ENCODE data around the gene RPL32. TPM values are rescaled to one million over a fixed set of nuclear protein-coding genes. Genes with fewer than 3 reads are reported as not detected.

Gene RPL32
- polyA plus RNA-seq, 1 donor from 2014 or later = 1,160 TPM

- no peak overlapping the region for H3K9ac ChIP-seq (ENCODE audit: low read length)
- no peaks in the 10 kb centered on the region for H4K20me1 ChIP-seq (ENCODE audit: insufficient read depth)
- H3K4me2 ChIP-seq (ENCODE audit: low read length) = no peak overlapping the region
- H3F3A ChIP-seq (ENCODE audit: insufficient read depth, low read length, poor library complexity, severe bottlenecking) = no peaks in the 10 kb centered on the region
- no peaks in the 10 kb centered on the region for H3K27me3 ChIP-seq (ENCODE audit: insufficient read depth, low read depth, low read length)
- no peaks in the 10 kb centered on the region for H3K9me3 ChIP-seq (ENCODE audit: low read length)
- H3K36me3 ChIP-seq (ENCODE audit: insufficient read depth, low read length) = no peaks in the 10 kb centered on the region
- no peak for TF ChIP-seq MXI1 (conservative IDR thresholded peaks at IDR 0.05; ENCODE audit: poor library complexity, severe bottlenecking)
- TF ChIP-seq TAF1 (IDR thresholded peaks at IDR 0.05; ENCODE audit: low read depth) = no peak
- no peak for TF ChIP-seq EZH2 (IDR thresholded peaks at IDR 0.05; ENCODE audit: borderline replicate concordance, insufficient read depth, low read length, poor library complexity, severe bottlenecking)
- no peak for TF ChIP-seq EP300 (conservative IDR thresholded peaks at IDR 0.05; ENCODE audit: poor library complexity, severe bottlenecking)
- no peak for TF ChIP-seq RAD21 (conservative IDR thresholded peaks at IDR 0.05)
- H3K4me3 ChIP-seq (ENCODE audit: low read length) = no peak overlapping the region
- no peaks in the 10 kb centered on the region for H3K9me2 ChIP-seq (ENCODE audit: insufficient read depth, low read length)
- no peak overlapping the region for H2AFZ ChIP-seq (ENCODE audit: low read depth, low read length)
- no peak overlapping the region for H3K27ac ChIP-seq (ENCODE audit: low read length)
- peaks cover 6% of the 10 kb centered on the region for H3K79me2 ChIP-seq (replicated peaks; ENCODE audit: insufficient read depth, low read length)
Measured at GRCh38 chr3:12832350-12833221, 8.8 kb downstream of the RPL32 start.

DNA sequence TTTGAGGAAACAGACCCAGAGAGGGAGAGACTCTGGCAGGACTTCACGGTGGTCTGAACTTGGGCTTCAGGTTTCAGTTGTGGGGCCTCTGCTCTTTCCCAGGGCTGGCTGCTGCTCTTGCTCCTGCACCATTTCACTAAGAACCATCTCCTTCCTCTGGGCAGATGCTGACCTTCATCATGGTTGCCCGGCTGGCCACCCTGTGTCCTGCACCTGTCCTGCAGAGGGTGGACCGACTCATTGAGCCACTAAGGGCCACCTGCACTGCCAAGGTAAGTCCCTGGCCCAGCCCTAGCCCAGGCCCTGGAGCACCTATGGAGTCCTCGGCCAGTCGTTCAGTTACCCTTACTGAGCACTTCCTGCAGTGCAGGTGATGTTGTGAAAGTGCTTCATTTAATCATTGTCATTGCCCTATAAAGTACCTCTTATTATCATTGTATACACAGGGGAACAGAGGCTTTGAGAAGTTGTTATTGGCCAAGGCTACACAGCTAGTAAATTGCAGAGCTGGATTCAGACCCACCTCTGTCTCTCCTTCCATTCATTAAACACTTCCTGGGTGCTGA lies 10.0 kb downstream of the RPL32 start:
- Histone ChIP-seq H3K9ac (ENCODE audit: low read length) (no peak overlapping the region), H3K79me2 (replicated peaks; ENCODE audit: insufficient read depth, low read length) (no peaks in the 10 kb centered on the region), H3F3A (ENCODE audit: insufficient read depth, low read length, poor library complexity, severe bottlenecking) (no peaks in the 10 kb centered on the region), H4K20me1 (ENCODE audit: insufficient read depth) (no peaks in the 10 kb centered on the region), H3K9me2 (ENCODE audit: insufficient read depth, low read length) (no peaks in the 10 kb centered on the region), H3K36me3 (ENCODE audit: insufficient read depth, low read length) (no peaks in the 10 kb centered on the region), H2AFZ (ENCODE audit: low read depth, low read length) (no peak overlapping the region), H3K9me3 (ENCODE audit: low read length) (no peaks in the 10 kb centered on the region), H3K27ac (ENCODE audit: low read length) (no peak overlapping the region), H3K27me3 (ENCODE audit: insufficient read depth, low read depth, low read length) (no peaks in the 10 kb centered on the region), H3K4me2 (ENCODE audit: low read length) (no peak overlapping the region), H3K4me3 (ENCODE audit: low read length) (no peak overlapping the region)
- TF ChIP-seq EZH2 (IDR thresholded peaks at IDR 0.05; ENCODE audit: borderline replicate concordance, insufficient read depth, low read length, poor library complexity, severe bottlenecking) (no peak), RAD21 (conservative IDR thresholded peaks at IDR 0.05) (no peak), CTCF (IDR thresholded peaks at IDR 0.05; ENCODE audit: poor library complexity, severe bottlenecking) (no peak)

- Histone ChIP-seq H3K27me3 (ENCODE audit: insufficient read depth, low read depth, low read length) (no peaks in the 10 kb centered on the region), H2AFZ (ENCODE audit: low read depth, low read length) (no peak overlapping the region), H3K79me2 (replicated peaks; ENCODE audit: insufficient read depth, low read length) (no peaks in the 10 kb centered on the region), H4K20me1 (ENCODE audit: insufficient read depth) (no peaks in the 10 kb centered on the region), H3K4me3 (ENCODE audit: low read length) (no peak overlapping the region), H3F3A (ENCODE audit: insufficient read depth, low read length, poor library complexity, severe bottlenecking) (no peaks in the 10 kb centered on the region), H3K36me3 (ENCODE audit: insufficient read depth, low read length) (no peaks in the 10 kb centered on the region), H3K9ac (ENCODE audit: low read length) (no peak overlapping the region), H3K9me2 (ENCODE audit: insufficient read depth, low read length) (no peaks in the 10 kb centered on the region), H3K4me2 (ENCODE audit: low read length) (no peak overlapping the region), H3K9me3 (ENCODE audit: low read length) (no peaks in the 10 kb centered on the region), H3K27ac (ENCODE audit: low read length) (no peak overlapping the region)
- TF ChIP-seq MXI1 (conservative IDR thresholded peaks at IDR 0.05; ENCODE audit: poor library complexity, severe bottlenecking) = no peak
- TF ChIP-seq CTCF (IDR thresholded peaks at IDR 0.05; ENCODE audit: poor library complexity, severe bottlenecking) = peak; percentile 15
- no peak for TF ChIP-seq TAF1 (IDR thresholded peaks at IDR 0.05; ENCODE audit: low read depth)
- TF ChIP-seq POLR2AphosphoS5 (IDR thresholded peaks at IDR 0.05) = no peak
- TF ChIP-seq RAD21 (conservative IDR thresholded peaks at IDR 0.05) = no peak
- TF ChIP-seq EP300 (conservative IDR thresholded peaks at IDR 0.05; ENCODE audit: poor library complexity, severe bottlenecking) = no peak
- no peak for TF ChIP-seq REST (IDR thresholded peaks at IDR 0.05; ENCODE audit: borderline replicate concordance)
Measured at GRCh38 chr3:12830785-12831156, 10.6 kb downstream of the RPL32 start.
